Ovary (tissue), 3 donors: ENCODE results near the gene INO80.

Source experiments
- CTCF ChIP-seq, 3 donors: fragments of 450-650 bp in 2 of 3; fragments of 200-600 bp in 1 of 3; IDR thresholded peaks; one replicate each; pipeline versions ENCODE4 v1.5.1 to v1.8.0; 2016 to 2022; ENCODE audit warnings: antibody characterized with exemption in 3 of 3, mild to moderate bottlenecking in 1 of 3
- EP300 ChIP-seq: sonication (generic); formaldehyde crosslinking; IDR thresholded peaks from one replicate; pipeline ENCODE4 v1.6.1; 2017; ENCODE audit warnings: antibody characterized with exemption
- POLR2A ChIP-seq: fragments of 450-650 bp; IDR thresholded peaks from one replicate; pipeline ENCODE4 v1.6.1; 2017; ENCODE audit warnings: antibody characterized with exemption, mild to moderate bottlenecking, moderate library complexity
- donor health status: DM: no; HTN: no; CAD: no.

- TF ChIP-seq CTCF (IDR thresholded peaks at IDR 0.05) (no peak), POLR2A (no peak), EP300 (no peak)
Observed at GRCh38 chr15:41006479-41006878, 109.6 kb downstream of the INO80 start.
